Measurements from ENCODE around the gene TSPAN16.
"Not testable (repeated sequence)": the region's sequence is repeated elsewhere in the genome, so short reads cannot be mapped to it uniquely, and the experiment has no call there.

TSPAN16 gene

GRCh38 chr19:11321191-11322126, 25.5 kb downstream of the TSPAN16 start:
- ATAC-seq = no peak
- Mint-ChIP-seq H3K4me3 (no peak overlapping the region), H3K27me3 (peaks cover 26% of the 10 kb centered on the region), H3K27ac (no peak overlapping the region), H3K4me1 (peaks cover 20% of the 10 kb centered on the region), H3K36me3 (ENCODE audit: low read depth) (no peaks in the 10 kb centered on the region), H3K9me3 (no peaks in the 10 kb centered on the region)
- DNase-seq = no peak

DNA sequence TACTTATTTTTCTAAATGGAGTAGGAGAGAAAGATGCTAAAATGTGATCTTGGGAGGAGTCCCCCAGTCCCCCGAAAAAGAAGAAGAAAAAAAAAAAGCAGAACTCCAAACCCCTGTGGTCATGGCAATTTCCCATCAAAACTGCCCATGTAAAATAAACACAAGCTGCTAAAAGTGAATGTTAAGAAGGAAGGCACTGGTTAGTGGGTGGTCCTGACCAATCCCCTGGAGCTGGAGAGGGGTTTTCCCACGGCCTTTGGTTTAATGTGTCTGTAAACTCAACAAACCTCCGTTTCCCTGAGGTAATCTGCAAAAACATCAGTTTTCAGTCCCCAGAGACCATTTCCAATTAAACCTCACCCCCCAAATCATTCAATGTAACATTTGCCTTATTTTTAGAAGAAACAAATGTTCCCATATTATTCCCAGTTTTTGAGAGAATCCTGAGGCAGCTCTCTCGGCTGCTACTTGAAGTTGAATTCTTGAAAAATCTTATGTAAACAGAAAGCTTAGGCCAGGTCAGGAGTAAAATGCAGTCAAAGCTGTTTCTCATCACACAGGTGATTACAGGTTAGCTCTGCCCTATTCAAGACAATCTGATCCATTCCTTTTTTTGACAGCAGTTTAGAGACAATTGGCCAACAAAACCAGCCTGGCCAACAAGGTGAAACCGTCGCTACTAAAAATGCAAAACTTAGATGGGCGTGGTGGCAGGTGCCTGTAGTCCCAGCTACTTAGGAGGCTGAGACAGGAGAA, 26.5 kb downstream of the TSPAN16 start:
- no peaks in the 10 kb centered on the region for H3K36me3 Mint-ChIP-seq (ENCODE audit: low read depth)
- DNase-seq (no peak), ATAC-seq (no peak)
- peaks cover 20% of the 10 kb centered on the region for H3K4me1 Mint-ChIP-seq
- H3K27me3 Mint-ChIP-seq = peaks cover 23% of the 10 kb centered on the region
- H3K4me3 Mint-ChIP-seq = no peak overlapping the region
- H3K9me3 Mint-ChIP-seq = no peaks in the 10 kb centered on the region
- no peak overlapping the region for H3K27ac Mint-ChIP-seq

DNA sequence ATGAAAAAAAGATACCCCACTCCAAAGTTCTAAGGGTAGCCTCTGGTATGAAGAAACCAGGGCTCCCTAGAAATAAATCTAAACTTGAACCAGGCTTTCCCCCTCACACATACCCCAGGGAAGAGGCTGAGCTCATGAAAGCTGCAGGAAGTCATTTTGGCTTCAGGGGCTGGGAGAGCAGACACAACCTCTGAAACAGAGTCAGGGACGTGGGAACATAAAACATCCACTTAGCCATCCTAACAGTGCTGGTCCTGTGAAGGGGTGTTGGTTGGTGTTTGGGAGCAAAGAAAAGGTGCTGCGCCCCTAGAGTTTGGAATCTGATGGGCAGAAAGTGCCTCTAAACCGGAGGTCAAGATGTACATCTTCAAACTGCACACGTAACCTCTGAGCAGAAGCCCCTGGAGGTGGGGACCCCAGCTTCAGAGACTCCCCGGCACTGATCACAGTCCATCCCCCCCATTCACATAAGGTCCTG, 27.7 kb downstream of the TSPAN16 start:
- DNase-seq (no peak), ATAC-seq (no peak)
- H3K4me1 Mint-ChIP-seq = peaks cover 19% of the 10 kb centered on the region
- peak overlapping the region; percentile 67 for H3K27ac Mint-ChIP-seq
- H3K9me3 Mint-ChIP-seq = no peaks in the 10 kb centered on the region
- H3K27me3 Mint-ChIP-seq = peaks cover 14% of the 10 kb centered on the region
- H3K4me3 Mint-ChIP-seq = peak overlapping the region; percentile 24
- H3K36me3 Mint-ChIP-seq (ENCODE audit: low read depth) = no peaks in the 10 kb centered on the region

GRCh38 chr19:11324079-11324661, 28.2 kb downstream of the TSPAN16 start:
- H3K9me3 Mint-ChIP-seq = no peaks in the 10 kb centered on the region
- H3K4me1 Mint-ChIP-seq = peaks cover 19% of the 10 kb centered on the region
- ATAC-seq (peak; percentile 52), DNase-seq (peak; percentile 37)
- no peaks in the 10 kb centered on the region for H3K36me3 Mint-ChIP-seq (ENCODE audit: low read depth)
- H3K27me3 Mint-ChIP-seq = peaks cover 10% of the 10 kb centered on the region
- peak overlapping the region; percentile 67 for H3K27ac Mint-ChIP-seq
- H3K4me3 Mint-ChIP-seq = peak overlapping the region; percentile 24

DNA sequence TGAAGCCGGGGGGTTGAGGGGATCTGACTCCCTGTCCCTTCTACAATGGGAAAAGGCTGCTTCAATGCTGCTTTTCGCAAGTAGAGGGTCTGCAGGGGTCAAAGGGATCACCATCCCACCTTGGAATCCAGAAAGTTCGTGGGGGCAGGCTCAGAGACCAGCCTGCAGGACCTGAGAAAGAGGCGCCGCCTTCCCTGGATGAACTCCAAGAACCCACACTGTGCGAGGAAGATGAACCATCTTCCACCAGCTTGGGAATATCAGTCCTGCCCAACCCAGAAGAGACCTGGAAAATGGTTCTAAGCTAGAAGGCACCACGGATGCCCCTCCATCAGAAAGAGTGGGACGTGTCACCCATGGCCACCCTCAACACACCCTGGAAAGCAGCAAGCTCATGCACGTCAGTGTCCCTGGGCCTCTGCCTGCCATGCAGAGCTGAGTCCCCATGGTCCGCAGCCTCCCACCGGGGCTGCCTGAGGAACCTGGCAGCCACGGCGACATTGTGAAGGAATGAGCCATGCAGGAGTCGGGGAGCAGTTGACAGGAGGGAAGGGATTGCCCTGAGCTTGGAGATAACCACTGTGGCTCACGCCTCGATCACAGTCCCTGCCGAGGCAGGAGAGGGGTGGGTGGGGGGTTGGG, 28.9 kb downstream of the TSPAN16 start:
- Mint-ChIP-seq H3K4me3 (no peak overlapping the region), H3K4me1 (peaks cover 19% of the 10 kb centered on the region), H3K9me3 (no peaks in the 10 kb centered on the region), H3K27me3 (peaks cover 9% of the 10 kb centered on the region), H3K36me3 (ENCODE audit: low read depth) (no peaks in the 10 kb centered on the region), H3K27ac (no peak overlapping the region)
- no peak for DNase-seq
- ATAC-seq = no peak

- H3K9me3 Mint-ChIP-seq = no peaks in the 10 kb centered on the region
- H3K4me3 Mint-ChIP-seq = no peak overlapping the region
- no peak overlapping the region for H3K27ac Mint-ChIP-seq
- ATAC-seq (no peak), DNase-seq (no peak)
- H3K4me1 Mint-ChIP-seq = peaks cover 19% of the 10 kb centered on the region
- no peaks in the 10 kb centered on the region for H3K36me3 Mint-ChIP-seq (ENCODE audit: low read depth)
- peaks cover 7% of the 10 kb centered on the region for H3K27me3 Mint-ChIP-seq
Observed at GRCh38 chr19:11325544-11325943, 29.6 kb downstream of the TSPAN16 start.

DNA sequence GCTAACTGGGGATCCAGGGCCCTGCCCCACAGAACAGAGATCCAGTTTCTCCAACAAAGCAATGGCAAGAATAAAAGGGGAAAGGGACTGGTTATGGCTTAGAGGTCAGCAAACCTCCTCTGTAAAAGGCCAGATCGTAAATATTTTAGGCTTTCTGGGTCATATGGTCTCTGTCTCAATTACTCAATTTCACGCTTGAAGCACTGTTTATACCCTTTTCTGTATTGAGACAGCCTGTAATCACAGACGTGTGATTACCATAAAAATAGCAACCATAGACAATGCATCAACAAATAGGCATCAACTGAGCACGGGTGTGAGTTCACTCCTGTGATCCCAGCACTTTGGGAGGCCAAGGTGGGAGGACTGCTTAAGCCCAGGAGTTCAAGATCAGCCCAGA, 34.2 kb downstream of the TSPAN16 start:
- ATAC-seq (no peak), DNase-seq (no peak)
- Mint-ChIP-seq H3K9me3 (no peaks in the 10 kb centered on the region), H3K27ac (no peak overlapping the region), H3K36me3 (ENCODE audit: low read depth) (peaks cover under 1% of the 10 kb centered on the region), H3K4me1 (no peaks in the 10 kb centered on the region), H3K4me3 (no peak overlapping the region), H3K27me3 (no peaks in the 10 kb centered on the region)

GRCh38 chr19:11331502-11331901, 35.5 kb downstream of the TSPAN16 start:
- ATAC-seq = no peak
- Mint-ChIP-seq H3K36me3 (ENCODE audit: low read depth) (peaks cover 4% of the 10 kb centered on the region), H3K4me3 (no peak overlapping the region), H3K27me3 (no peaks in the 10 kb centered on the region), H3K4me1 (no peaks in the 10 kb centered on the region), H3K27ac (no peak overlapping the region), H3K9me3 (no peaks in the 10 kb centered on the region)
- DNase-seq = no peak

DNA sequence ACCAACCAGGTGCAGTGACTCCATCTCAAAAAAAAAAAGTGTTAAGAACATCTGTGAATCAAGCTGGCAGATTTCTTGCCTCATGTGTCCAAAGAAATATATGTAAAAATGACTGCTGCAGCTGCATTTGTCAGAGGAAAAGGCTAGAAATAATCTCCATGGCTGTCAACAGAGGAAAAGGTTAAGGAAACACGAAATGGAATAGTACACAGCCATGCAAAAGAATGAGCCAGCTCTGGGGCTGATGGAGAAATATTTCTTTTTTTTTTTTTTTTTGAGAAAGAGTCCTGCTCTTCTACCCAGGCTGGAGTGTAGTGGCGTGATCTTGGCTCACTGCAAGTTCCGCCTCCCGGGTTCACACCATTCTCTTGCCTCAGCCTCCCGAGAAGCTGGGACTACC, 36.9 kb downstream of the TSPAN16 start:
- DNase-seq (no peak), ATAC-seq (no peak)
- H3K4me1 Mint-ChIP-seq = peaks cover 8% of the 10 kb centered on the region
- H3K4me3 Mint-ChIP-seq = no peak overlapping the region
- H3K9me3 Mint-ChIP-seq = no peaks in the 10 kb centered on the region
- no peak overlapping the region for H3K27ac Mint-ChIP-seq
- H3K27me3 Mint-ChIP-seq = no peaks in the 10 kb centered on the region
- peaks cover 4% of the 10 kb centered on the region for H3K36me3 Mint-ChIP-seq (ENCODE audit: low read depth)

DNA sequence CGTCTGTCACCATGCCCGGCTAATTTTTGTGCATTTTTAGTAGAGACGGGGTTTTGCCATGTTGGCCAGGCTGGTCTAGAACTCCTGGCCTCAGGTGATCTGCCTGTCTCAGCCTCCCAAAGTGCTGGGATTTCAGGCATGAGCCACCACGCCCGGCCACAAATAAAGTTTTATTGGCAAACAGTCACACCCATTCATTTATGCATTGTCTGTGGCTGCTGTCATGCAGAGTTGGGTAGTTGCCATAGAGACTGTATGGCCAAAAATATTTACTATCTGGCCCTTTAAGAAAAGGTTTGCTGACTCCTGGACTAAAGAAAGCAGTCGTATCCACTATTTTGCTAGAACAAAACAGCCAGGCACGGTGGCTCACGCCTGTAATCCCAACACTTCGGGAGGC, 37.9 kb downstream of the TSPAN16 start:
- peaks cover 13% of the 10 kb centered on the region for H3K4me1 Mint-ChIP-seq
- H3K27me3 Mint-ChIP-seq; H3K9me3 Mint-ChIP-seq; H3K36me3 Mint-ChIP-seq (ENCODE audit: low read depth); H3K27ac Mint-ChIP-seq; H3K4me3 Mint-ChIP-seq; ATAC-seq; DNase-seq: not testable (repeated sequence)

- no peak for ATAC-seq
- peaks cover 4% of the 10 kb centered on the region for H3K36me3 Mint-ChIP-seq (ENCODE audit: low read depth)
- H3K9me3 Mint-ChIP-seq = no peaks in the 10 kb centered on the region
- peaks cover 21% of the 10 kb centered on the region for H3K4me1 Mint-ChIP-seq
- H3K4me3 Mint-ChIP-seq = no peak overlapping the region
- H3K27ac Mint-ChIP-seq = no peak overlapping the region
- no peaks in the 10 kb centered on the region for H3K27me3 Mint-ChIP-seq
- no peak for DNase-seq
Observed at GRCh38 chr19:11335449-11336146, 39.6 kb downstream of the TSPAN16 start.

DNA sequence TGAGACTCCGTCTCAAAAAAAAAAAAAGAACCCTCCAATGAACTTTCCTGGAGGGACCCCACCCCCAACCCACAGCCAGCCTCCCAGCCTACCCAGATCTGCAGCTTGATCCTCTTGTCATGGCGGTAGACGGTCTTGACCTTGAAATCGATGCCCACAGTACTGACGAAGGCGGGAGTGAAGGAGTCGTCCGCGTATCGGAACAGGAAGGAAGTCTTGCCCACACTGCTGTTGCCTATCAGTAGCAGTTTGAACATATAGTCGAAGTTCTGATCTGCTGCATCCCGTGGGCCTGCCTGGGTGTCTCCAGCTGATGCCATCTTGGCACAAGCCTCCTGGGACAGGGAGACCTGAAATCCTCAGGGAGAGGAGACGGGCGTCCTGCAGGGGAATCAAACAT, 41.1 kb downstream of the TSPAN16 start:
- H3K4me3 Mint-ChIP-seq = no peak overlapping the region
- H3K36me3 Mint-ChIP-seq (ENCODE audit: low read depth) = peaks cover 4% of the 10 kb centered on the region
- peaks cover 21% of the 10 kb centered on the region for H3K4me1 Mint-ChIP-seq
- DNase-seq = no peak
- ATAC-seq = no peak
- H3K9me3 Mint-ChIP-seq = no peaks in the 10 kb centered on the region
- no peaks in the 10 kb centered on the region for H3K27me3 Mint-ChIP-seq
- H3K27ac Mint-ChIP-seq = no peak overlapping the region

- peaks cover 21% of the 10 kb centered on the region for H3K4me1 Mint-ChIP-seq
- DNase-seq (no peak), ATAC-seq (no peak)
- H3K27ac Mint-ChIP-seq = no peak overlapping the region
- H3K27me3 Mint-ChIP-seq = no peaks in the 10 kb centered on the region
- peaks cover 4% of the 10 kb centered on the region for H3K36me3 Mint-ChIP-seq (ENCODE audit: low read depth)
- no peak overlapping the region for H3K4me3 Mint-ChIP-seq
- H3K9me3 Mint-ChIP-seq = no peaks in the 10 kb centered on the region
Observed at GRCh38 chr19:11338121-11338520, 42.2 kb downstream of the TSPAN16 start.

All from activated naive CD8-positive, alpha-beta T cell treated with anti-CD3 and anti-CD28 coated beads, Interleukin-2, amount 50 U/mL, for 24 hours (primary cell).